ENCODE measurements around the gene SLC5A1. TPM values are rescaled to one million over a fixed set of nuclear protein-coding genes. Genes with fewer than 3 reads are reported as not detected.

The SLC5A1 gene
- total RNA-seq (ENCODE audit: low replicate concordance): 1.1 and 5.1 TPM in 2 replicates
- long read RNA-seq, full-length matches to known transcripts: 10 of 25 reads
- long read RNA-seq, partial matches to known transcripts: 5 of 25 reads
- long read RNA-seq, other reads (novel, unspliced or antisense): 10 of 25 reads

- no peaks in the 10 kb centered on the region for H3K4me1 Mint-ChIP-seq (ENCODE audit: unreplicated experiment)
- no peak within 1 kb of the TSS for H3K27ac Mint-ChIP-seq
- H3K27me3 Mint-ChIP-seq: peaks cover 27% of the 10 kb centered on the region
- no peak for DNase-seq (ENCODE audit: extremely low spot score, unreplicated experiment)
- H3K9me3 Mint-ChIP-seq: no peaks in the 10 kb centered on the region
- no peaks in the 10 kb centered on the region for H3K36me3 Mint-ChIP-seq
- H3K4me3 Mint-ChIP-seq: no peak within 1 kb of the TSS
- TF ChIP-seq CTCF (conservative IDR thresholded peaks at IDR 0.05): no peak
Observed at GRCh38 chr22:32042924-32043323, at the start of gene SLC5A1. Gene SLC5A1 (plus strand): TSS chr22:32043261. CDS start chr22:32043282, 21 bp downstream.

- peaks cover 13% of the 10 kb centered on the region for H3K27me3 Mint-ChIP-seq
- peak; percentile 63 for TF ChIP-seq CTCF (conservative IDR thresholded peaks at IDR 0.05)
- no peak overlapping the region for H3K4me3 Mint-ChIP-seq
- DNase-seq (ENCODE audit: extremely low spot score, unreplicated experiment): no peak
- H3K36me3 Mint-ChIP-seq: no peaks in the 10 kb centered on the region
- no peaks in the 10 kb centered on the region for H3K4me1 Mint-ChIP-seq (ENCODE audit: unreplicated experiment)
- no peaks in the 10 kb centered on the region for H3K9me3 Mint-ChIP-seq
- H3K27ac Mint-ChIP-seq: no peak overlapping the region
Observed at GRCh38 chr22:31995046-31995445, 48.0 kb upstream of the SLC5A1 start.

GRCh38 chr22:31995807-31996206 is 47.3 kb upstream of the SLC5A1 start:
- no peaks in the 10 kb centered on the region for H3K36me3 Mint-ChIP-seq
- no peak for TF ChIP-seq CTCF (conservative IDR thresholded peaks at IDR 0.05)
- no peaks in the 10 kb centered on the region for H3K9me3 Mint-ChIP-seq
- H3K4me1 Mint-ChIP-seq (ENCODE audit: unreplicated experiment): no peaks in the 10 kb centered on the region
- peaks cover 8% of the 10 kb centered on the region for H3K27me3 Mint-ChIP-seq
- H3K27ac Mint-ChIP-seq: no peak overlapping the region
- no peak overlapping the region for H3K4me3 Mint-ChIP-seq
- DNase-seq (ENCODE audit: extremely low spot score, unreplicated experiment): no peak

DNA sequence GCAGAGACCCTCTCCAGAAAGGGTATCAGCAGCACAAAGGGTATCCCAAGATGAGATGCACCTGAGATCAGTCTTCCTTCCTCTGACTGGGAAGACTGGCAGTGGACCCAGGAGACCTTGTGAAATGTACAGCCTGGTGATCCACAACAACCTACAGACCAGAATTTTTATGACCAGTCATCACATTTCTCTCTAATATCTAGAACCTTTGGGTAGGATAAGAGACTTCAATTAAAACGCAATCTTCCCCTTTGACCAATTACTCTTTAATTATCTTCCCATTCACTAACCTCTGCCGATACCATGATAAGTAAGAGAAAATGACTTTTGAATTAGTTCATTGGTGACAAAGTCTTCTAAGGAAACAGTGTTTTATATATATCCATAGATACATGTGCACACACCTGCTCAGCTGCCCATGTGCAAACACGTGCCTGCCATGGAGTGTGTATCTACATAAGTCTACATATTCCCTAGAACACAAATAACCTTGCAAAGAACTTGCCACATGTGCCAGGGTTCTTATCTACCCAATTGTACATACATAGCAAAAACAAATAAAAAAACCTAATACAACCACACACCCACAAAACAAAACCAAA is 44.2 kb upstream of the SLC5A1 start:
- H3K9me3 Mint-ChIP-seq: no peaks in the 10 kb centered on the region
- no peak for TF ChIP-seq CTCF (conservative IDR thresholded peaks at IDR 0.05)
- H3K27ac Mint-ChIP-seq: no peak overlapping the region
- peaks cover 3% of the 10 kb centered on the region for H3K27me3 Mint-ChIP-seq
- no peak for DNase-seq (ENCODE audit: extremely low spot score, unreplicated experiment)
- H3K36me3 Mint-ChIP-seq: no peaks in the 10 kb centered on the region
- H3K4me3 Mint-ChIP-seq: no peak overlapping the region
- no peaks in the 10 kb centered on the region for H3K4me1 Mint-ChIP-seq (ENCODE audit: unreplicated experiment)

DNA sequence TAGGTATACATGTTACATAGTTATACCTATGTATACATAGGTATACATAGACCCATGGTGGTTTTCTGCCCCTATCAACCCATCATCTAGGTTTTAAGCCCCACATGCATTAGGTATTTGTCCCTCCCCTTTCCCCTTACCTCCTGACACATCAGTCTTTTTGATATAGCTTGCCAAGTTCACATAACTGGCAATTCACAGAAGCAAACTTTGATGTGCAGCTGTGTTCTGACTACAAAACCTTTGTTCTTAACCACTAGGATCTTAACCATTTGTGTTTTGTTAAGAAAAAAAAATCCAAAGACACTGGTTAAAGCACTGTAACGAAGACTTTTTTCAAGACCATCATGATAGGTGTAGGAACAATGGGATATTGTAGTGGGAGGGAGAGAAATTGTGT is 42.9 kb upstream of the SLC5A1 start:
- H3K27ac Mint-ChIP-seq: peak overlapping the region; percentile 41
- no peak overlapping the region for H3K4me3 Mint-ChIP-seq
- H3K9me3 Mint-ChIP-seq: no peaks in the 10 kb centered on the region
- no peaks in the 10 kb centered on the region for H3K36me3 Mint-ChIP-seq
- TF ChIP-seq CTCF (conservative IDR thresholded peaks at IDR 0.05): no peak
- peaks cover 3% of the 10 kb centered on the region for H3K27me3 Mint-ChIP-seq
- no peak for DNase-seq (ENCODE audit: extremely low spot score, unreplicated experiment)
- H3K4me1 Mint-ChIP-seq (ENCODE audit: unreplicated experiment): no peaks in the 10 kb centered on the region
